Suppressor macrophage (primary cell): ENCODE results near the gene NF1.
A peak's percentile ranks its signal among the peaks of the same experiment; 100 is the strongest.
"Not testable (repeated sequence)": the region's sequence is repeated elsewhere in the genome, so short reads cannot be mapped to it uniquely, and the experiment has no call there.

Experiments
- DNase-seq, 4 experiments: peaks; one replicate each; pipeline ENCODE4 v3.0.0-alpha.2; 2020 to 2022

NF1 gene

GRCh38 chr17:31089471-31089870 is 5.3 kb upstream of the NF1 start:
- DNase-seq, result peak in 3 of 4 experiments; percentile 13 to 54 (median 54)

- not testable (repeated sequence) for DNase-seq
Observed at GRCh38 chr17:31090650-31091049, 4.1 kb upstream of the NF1 start.

GRCh38 chr17:31092475-31093064 is 2.2 kb upstream of the NF1 start:
- DNase-seq, result peak in 3 of 4 experiments; percentile 25 to 46 (median 34)

- no peak for DNase-seq
Observed at GRCh38 chr17:31093866-31094599, 744 bp upstream of the NF1 start.

- peak; percentile 22 to 51 (median 36) for DNase-seq
Observed at GRCh38 chr17:31095236-31096105, 694 bp downstream of the NF1 start.

GRCh38 chr17:31096106-31096436 is 1.3 kb downstream of the NF1 start:
- DNase-seq, result no peak

GRCh38 chr17:31099016-31099415 is 4.2 kb downstream of the NF1 start:
- no peak for DNase-seq

GRCh38 chr17:31100840-31101459 is 6.2 kb downstream of the NF1 start:
- no peak for DNase-seq

- DNase-seq, result no peak
Observed at GRCh38 chr17:31101943-31102342, 7.2 kb downstream of the NF1 start.

- DNase-seq, result no peak
Observed at GRCh38 chr17:31105991-31106390, 11.2 kb downstream of the NF1 start.

- no peak for DNase-seq
Observed at GRCh38 chr17:31111183-31111582, 16.4 kb downstream of the NF1 start.

- no peak for DNase-seq
Observed at GRCh38 chr17:31112001-31112661, 17.4 kb downstream of the NF1 start.

GRCh38 chr17:31113368-31113767 is 18.6 kb downstream of the NF1 start:
- not testable (repeated sequence) for DNase-seq

- DNase-seq, result no peak
Observed at GRCh38 chr17:31113939-31114338, 19.2 kb downstream of the NF1 start.

GRCh38 chr17:31114956-31115555 is 20.3 kb downstream of the NF1 start:
- DNase-seq, result no peak

- no peak for DNase-seq
Observed at GRCh38 chr17:31116167-31116566, 21.4 kb downstream of the NF1 start.

GRCh38 chr17:31122746-31123145 is 28.0 kb downstream of the NF1 start:
- no peak for DNase-seq

GRCh38 chr17:31126318-31126717 is 31.5 kb downstream of the NF1 start:
- no peak for DNase-seq

GRCh38 chr17:31128241-31128640 is 33.5 kb downstream of the NF1 start:
- DNase-seq, result no peak

- no peak for DNase-seq
Observed at GRCh38 chr17:31130286-31131224, 35.8 kb downstream of the NF1 start.

- no peak for DNase-seq
Observed at GRCh38 chr17:31131299-31131698, 36.5 kb downstream of the NF1 start.
